ENCODE results near the gene GTF2A2.

GTF2A2 gene

DNA sequence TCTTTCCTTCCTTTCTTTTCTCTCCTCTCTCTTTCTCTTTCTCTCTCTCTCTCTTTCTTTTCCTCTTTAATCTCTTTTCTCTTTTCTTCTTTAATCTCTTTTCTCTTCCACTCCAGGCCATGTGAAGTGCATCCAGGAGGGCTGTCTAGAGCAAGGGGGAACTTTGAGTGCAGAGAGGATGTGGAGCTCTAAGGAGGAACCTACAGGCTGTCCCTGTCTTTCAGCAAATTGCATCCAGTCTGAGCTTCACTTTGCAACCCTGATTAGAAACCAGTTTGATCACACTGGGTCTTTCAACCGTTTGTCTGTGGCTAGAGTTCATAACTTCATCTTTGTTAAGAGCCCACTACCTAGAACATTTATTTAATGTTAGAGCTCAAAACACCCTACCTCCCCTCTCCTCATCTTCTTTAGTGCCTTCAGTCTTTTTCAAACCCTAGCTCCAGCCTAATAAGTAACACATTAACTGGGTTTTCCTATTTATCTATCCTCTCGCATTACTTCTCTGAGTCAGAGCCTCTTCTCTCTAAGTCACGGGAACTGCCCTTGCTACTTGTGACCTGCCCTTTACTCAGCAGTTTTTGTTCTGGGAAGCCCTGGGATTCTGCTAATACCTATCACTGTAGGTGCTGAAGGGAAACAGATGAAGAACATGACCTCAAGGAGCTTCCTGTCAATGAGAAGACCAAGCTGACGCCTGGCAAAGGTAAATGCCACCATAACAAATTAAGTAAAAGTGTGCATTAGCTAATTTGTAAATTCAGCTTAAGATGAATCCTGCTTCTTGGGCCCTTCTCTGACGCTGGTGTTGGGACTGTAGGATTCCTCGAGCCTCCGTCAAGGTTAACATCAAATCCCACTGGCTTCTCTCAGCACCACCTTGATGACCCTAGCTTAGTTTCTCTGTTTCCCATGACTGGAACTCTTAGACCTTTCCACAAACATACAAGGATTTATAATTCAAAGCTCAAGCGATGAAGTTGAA is 45.7 kb downstream of the GTF2A2 start, which contains the start of gene GCNT3:
Gene GCNT3, plus strand, starts transcription at position 508 of the 985 bp plus-strand sequence. CDS start 6,456 bp downstream, outside the sequence.
- Histone ChIP-seq H3K9me3 (ENCODE audit: low read length) (no peaks in the 10 kb centered on the region), H2AFZ (ENCODE audit: low read depth, low read length) (no peak within 1 kb of the TSS), H3K36me3 (ENCODE audit: insufficient read depth, low read length) (no peaks in the 10 kb centered on the region), H3K27me3 (ENCODE audit: insufficient read depth, low read length) (peaks cover 5% of the 10 kb centered on the region), H3K4me1 (ENCODE audit: insufficient read depth, low read length) (peaks cover 8% of the 10 kb centered on the region), H3K4me3 (ENCODE audit: low read length) (no peak within 1 kb of the TSS)

DNA sequence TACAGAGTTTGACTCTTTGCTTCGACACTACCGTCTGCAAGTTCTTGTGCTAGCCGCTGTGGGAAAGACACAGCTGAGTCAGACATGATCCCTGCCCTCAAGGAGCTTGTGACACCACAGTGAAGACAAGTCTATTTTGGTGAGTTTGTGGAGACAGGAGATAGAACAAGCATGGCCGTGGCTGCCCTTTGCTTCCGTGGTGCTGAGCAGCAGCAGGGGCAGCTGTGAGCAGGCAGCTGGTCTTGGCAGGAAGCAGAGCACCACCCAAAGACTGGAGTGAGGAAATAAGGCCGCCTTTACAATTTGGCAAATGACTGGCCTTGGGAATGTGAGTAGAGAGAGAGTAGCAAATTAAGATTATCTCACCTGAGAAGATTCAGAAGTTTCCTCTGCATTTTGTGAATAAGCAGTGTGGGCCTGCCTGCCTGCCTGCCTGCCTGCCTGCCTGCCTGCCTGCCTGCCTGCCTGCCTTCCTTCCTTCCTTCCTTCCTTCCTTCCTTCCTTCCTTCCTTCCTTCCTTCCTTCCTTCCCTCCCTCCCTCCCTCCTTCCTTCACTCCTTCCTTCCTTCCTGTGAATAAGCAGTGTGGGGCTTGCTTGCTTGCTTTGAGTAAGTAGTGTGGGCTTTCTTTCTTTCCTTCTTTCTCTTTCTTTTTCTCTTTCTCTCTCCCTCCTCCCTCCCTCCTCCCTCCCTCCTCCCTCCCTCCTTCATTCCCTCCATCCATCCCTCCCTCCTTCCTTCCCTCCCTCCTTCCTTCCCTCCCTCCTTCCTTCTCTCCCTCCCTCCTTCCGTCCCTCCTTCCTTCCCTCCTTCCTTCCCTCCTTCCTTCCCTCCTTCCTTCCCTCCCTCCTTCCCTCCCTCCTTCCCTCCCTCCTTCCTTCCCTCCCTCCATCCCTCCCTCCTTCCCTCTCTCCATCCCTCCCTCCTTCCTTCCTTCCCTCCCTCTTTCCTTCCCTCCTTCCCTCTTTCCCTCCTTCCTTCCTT is 47.3 kb downstream of the GTF2A2 start:
- Histone ChIP-seq H3K27me3 (ENCODE audit: insufficient read depth, low read length) (peaks cover 5% of the 10 kb centered on the region), H3K4me1 (ENCODE audit: insufficient read depth, low read length) (no peaks in the 10 kb centered on the region), H3K9me3 (ENCODE audit: low read length) (no peaks in the 10 kb centered on the region), H3K36me3 (ENCODE audit: insufficient read depth, low read length) (no peaks in the 10 kb centered on the region), H3K4me3 (ENCODE audit: low read length) (no peak overlapping the region), H2AFZ (ENCODE audit: low read depth, low read length) (no peak overlapping the region)

DNA sequence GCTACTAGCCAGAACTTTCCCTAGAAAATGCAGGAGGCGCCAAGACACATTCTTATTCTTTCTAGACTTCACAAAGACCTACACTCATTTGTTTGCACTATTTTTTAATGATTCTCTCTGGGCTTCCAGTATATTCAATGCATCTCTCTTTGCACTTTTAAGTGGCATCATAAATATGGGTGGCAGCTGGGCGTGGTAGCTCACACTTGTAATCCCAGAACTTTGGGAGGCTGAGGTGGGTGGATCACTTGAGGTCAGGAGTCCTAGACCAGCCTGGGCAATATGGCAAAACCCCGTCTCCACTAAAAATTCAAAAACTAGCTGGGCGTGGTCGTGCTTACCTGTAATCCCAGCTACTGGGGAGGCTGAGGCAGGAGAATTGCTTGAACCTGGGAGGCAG is 51.3 kb downstream of the GTF2A2 start:
- H3K4me3 ChIP-seq (ENCODE audit: low read length) = no peak overlapping the region
- peaks cover 2% of the 10 kb centered on the region for H3K27me3 ChIP-seq (ENCODE audit: insufficient read depth, low read length)
- no peaks in the 10 kb centered on the region for H3K4me1 ChIP-seq (ENCODE audit: insufficient read depth, low read length)
- no peaks in the 10 kb centered on the region for H3K36me3 ChIP-seq (ENCODE audit: insufficient read depth, low read length)
- H3K9me3 ChIP-seq (ENCODE audit: low read length) = peaks cover 2% of the 10 kb centered on the region
- H2AFZ ChIP-seq (ENCODE audit: low read depth, low read length) = no peak overlapping the region

DNA sequence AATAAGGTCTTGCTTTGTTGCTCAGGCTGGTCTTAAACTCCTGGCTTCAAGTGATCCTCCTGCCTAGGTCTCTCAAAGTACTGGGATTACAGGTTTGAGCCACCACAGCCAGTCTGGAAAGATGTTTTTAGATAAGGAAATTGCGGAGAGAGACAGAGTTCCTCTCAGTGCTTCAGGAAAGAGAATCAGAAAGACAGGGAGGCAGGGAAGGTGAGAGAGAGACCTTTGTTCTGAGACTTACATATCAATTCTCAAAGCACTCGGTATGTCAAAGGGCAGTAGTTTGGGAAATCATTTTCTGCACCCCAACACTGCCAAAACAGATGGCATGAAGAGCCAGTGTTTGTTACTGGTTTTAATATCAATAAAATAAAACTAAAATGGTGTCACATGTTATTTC is 58.9 kb downstream of the GTF2A2 start:
- no peak overlapping the region for H2AFZ ChIP-seq (ENCODE audit: low read depth, low read length)
- H3K4me3 ChIP-seq (ENCODE audit: low read length) = no peak overlapping the region
- H3K4me1 ChIP-seq (ENCODE audit: insufficient read depth, low read length) = no peaks in the 10 kb centered on the region
- no peaks in the 10 kb centered on the region for H3K9me3 ChIP-seq (ENCODE audit: low read length)
- H3K27me3 ChIP-seq (ENCODE audit: insufficient read depth, low read length) = no peaks in the 10 kb centered on the region
- H3K36me3 ChIP-seq (ENCODE audit: insufficient read depth, low read length) = no peaks in the 10 kb centered on the region

DNA sequence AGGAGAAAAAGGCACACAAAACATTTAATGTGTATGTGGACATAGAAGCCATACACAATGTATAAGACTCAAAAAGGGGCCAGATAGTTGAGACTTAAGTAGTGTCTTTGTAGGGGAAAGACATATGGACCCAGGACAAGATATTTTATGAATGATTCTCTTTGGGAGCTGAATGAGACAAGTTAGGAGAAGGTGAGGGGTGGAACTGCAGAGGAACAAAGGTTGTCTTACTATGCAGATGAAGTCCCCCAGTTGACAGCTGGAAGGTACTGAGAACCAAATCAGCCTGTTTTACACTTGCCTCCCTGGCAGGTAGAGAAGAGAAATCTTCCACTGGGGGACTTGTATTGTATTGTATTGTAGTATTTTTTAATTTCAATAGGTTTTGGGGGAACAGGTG is 60.7 kb downstream of the GTF2A2 start:
- Histone ChIP-seq H3K36me3 (ENCODE audit: insufficient read depth, low read length) (no peaks in the 10 kb centered on the region), H3K9me3 (ENCODE audit: low read length) (no peaks in the 10 kb centered on the region)

DNA sequence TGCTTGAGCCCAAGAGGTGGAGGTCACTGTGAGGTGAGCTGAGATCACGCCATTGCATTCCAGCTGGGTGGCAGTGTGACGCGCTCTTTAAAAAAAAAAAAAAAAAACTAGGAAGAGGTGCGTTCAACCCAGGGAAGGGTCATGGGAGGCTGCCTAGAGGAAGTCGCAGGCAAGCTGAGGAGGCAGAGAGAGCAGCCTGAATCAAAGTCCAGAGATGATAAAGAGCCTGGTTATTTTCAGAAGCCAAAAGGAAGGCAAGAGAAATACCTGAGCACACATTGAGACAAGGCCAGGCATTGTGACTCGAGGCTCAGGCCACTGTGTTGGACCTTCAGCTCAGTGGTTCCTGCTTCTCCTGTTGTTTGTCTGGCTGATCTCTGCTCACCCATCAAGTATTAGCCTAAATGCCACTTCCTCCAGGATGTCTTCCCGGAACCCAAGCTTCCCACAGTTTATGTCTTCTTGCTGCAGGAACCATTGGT is 61.8 kb downstream of the GTF2A2 start:
- Histone ChIP-seq H3K4me3 (ENCODE audit: low read length) (no peak overlapping the region), H3K27me3 (ENCODE audit: insufficient read depth, low read length) (no peaks in the 10 kb centered on the region), H2AFZ (ENCODE audit: low read depth, low read length) (no peak overlapping the region), H3K36me3 (ENCODE audit: insufficient read depth, low read length) (no peaks in the 10 kb centered on the region), H3K9me3 (ENCODE audit: low read length) (no peaks in the 10 kb centered on the region), H3K4me1 (ENCODE audit: insufficient read depth, low read length) (no peaks in the 10 kb centered on the region)

More for the DNA sequence above, 60.7 kb downstream of the GTF2A2 start:
- Histone ChIP-seq H2AFZ (ENCODE audit: low read depth, low read length) (no peak overlapping the region), H3K27me3 (ENCODE audit: insufficient read depth, low read length) (no peaks in the 10 kb centered on the region), H3K4me3 (ENCODE audit: low read length) (no peak overlapping the region), H3K4me1 (ENCODE audit: insufficient read depth, low read length) (no peaks in the 10 kb centered on the region)

DNA sequence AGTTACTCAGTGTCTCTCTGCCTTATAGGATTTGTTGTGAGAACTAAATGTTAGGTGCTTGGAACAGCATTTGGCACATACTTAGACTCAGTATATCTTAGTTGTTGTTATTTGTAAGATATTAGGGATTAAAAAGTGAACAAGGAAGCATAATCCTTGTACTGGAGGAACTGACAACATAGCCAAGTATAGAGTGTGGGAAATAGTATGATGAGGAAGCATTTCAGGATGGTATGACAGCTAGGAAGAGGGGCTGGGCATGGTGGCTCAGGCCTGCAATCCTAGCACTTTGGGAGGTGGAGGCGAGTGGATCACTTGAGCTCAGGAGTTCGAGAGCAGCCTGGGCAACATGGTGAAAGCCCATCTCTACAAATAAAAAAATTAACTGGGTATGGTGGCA is 62.3 kb downstream of the GTF2A2 start:
- Histone ChIP-seq H3K27me3 (ENCODE audit: insufficient read depth, low read length) (no peaks in the 10 kb centered on the region), H3K4me3 (ENCODE audit: low read length) (no peak overlapping the region), H3K36me3 (ENCODE audit: insufficient read depth, low read length) (no peaks in the 10 kb centered on the region), H3K9me3 (ENCODE audit: low read length) (no peaks in the 10 kb centered on the region), H3K4me1 (ENCODE audit: insufficient read depth, low read length) (no peaks in the 10 kb centered on the region), H2AFZ (ENCODE audit: low read depth, low read length) (no peak overlapping the region)

DNA sequence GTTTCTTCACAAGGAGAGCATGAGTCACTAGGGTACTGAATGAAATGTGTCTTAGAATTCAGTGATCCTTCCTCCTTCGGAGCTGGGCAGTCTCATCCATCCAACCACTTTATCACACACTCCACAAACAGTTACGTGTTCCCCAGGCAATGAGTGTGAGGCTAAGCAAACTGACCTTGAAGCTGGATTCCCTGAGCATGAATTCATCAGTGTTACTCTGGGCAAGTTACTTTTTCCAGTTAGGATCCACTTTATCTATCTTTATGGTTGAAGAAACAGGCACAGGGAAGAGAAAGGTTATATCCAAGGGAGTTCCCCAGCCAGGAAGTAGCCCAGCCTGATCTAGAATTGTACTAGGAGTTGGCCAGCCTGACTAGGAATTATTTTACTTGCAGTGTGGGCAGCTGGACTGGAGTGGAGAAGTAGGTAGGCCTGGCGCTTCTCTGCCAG is 62.8 kb downstream of the GTF2A2 start:
- no peak overlapping the region for H2AFZ ChIP-seq (ENCODE audit: low read depth, low read length)
- H3K4me3 ChIP-seq (ENCODE audit: low read length) = no peak overlapping the region
- no peaks in the 10 kb centered on the region for H3K4me1 ChIP-seq (ENCODE audit: insufficient read depth, low read length)
- no peaks in the 10 kb centered on the region for H3K36me3 ChIP-seq (ENCODE audit: insufficient read depth, low read length)
- no peaks in the 10 kb centered on the region for H3K27me3 ChIP-seq (ENCODE audit: insufficient read depth, low read length)
- no peaks in the 10 kb centered on the region for H3K9me3 ChIP-seq (ENCODE audit: low read length)

DNA sequence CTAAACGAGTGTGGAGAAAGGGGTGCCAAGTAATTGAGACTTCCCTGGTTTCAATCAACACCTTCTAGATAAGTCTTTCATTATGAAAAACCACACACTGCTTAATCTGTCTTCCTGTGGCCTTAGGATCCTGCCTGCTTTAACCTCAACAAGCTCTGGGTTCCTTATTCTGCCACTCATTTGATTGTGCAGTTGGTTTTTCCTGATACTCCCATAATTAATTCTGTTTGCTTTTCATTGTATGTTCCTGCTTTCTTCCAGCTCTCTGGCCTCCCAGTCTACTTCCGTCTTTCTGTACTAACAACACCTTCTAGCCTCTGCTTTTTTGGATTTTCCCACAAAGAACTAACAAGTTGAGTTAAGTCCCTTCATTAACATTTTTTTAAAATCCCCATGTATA is 66.0 kb downstream of the GTF2A2 start:
- no peaks in the 10 kb centered on the region for H3K36me3 ChIP-seq (ENCODE audit: insufficient read depth, low read length)
- no peaks in the 10 kb centered on the region for H3K27me3 ChIP-seq (ENCODE audit: insufficient read depth, low read length)
- H3K9me3 ChIP-seq (ENCODE audit: low read length) = no peaks in the 10 kb centered on the region
- no peaks in the 10 kb centered on the region for H3K4me1 ChIP-seq (ENCODE audit: insufficient read depth, low read length)
- no peak overlapping the region for H2AFZ ChIP-seq (ENCODE audit: low read depth, low read length)
- no peak overlapping the region for H3K4me3 ChIP-seq (ENCODE audit: low read length)

DNA sequence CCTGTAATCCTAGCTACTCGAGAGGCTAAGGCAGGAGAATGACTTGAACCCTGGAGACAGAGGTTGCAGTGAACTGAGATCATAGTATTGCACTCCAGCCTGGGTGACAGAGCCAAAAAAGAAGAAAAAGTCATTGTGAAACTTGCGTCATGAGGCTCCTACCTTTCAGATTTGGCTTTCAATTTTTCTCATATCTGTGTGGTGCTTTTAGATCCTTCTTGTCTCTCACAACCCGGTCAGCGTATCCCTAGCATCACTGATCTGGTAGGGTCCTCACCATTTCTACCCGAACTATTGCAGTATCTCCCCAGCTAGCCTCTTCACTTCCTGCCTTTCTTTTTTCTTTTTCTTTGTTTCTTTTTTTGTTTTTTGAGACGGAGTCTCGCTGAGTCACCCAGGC is 67.3 kb downstream of the GTF2A2 start:
- no peaks in the 10 kb centered on the region for H3K4me1 ChIP-seq (ENCODE audit: insufficient read depth, low read length)
- H3K27me3 ChIP-seq (ENCODE audit: insufficient read depth, low read length) = no peaks in the 10 kb centered on the region
- no peaks in the 10 kb centered on the region for H3K9me3 ChIP-seq (ENCODE audit: low read length)
- H3K36me3 ChIP-seq (ENCODE audit: insufficient read depth, low read length) = no peaks in the 10 kb centered on the region
- H2AFZ ChIP-seq (ENCODE audit: low read depth, low read length) = no peak overlapping the region
- H3K4me3 ChIP-seq (ENCODE audit: low read length) = no peak overlapping the region
